K562 treated with DMSO at 1 percent for 48 hours (cell line): ENCODE data around the gene ANKRD37. TPM values are rescaled to one million over a fixed set of nuclear protein-coding genes. Genes with fewer than 3 reads are reported as not detected.

Experiments
- total RNA-seq: library from RNA; unstranded; fragments of 300-600 nt; gene quantifications from 2 replicates; pipeline ENCODE4 v1.2.3, GENCODE V29; 2022; ENCODE audit warnings: low replicate concordance; ENCODE audit errors: extremely low read depth

Gene ANKRD37
- not detected in 2 replicates for total RNA-seq

GRCh38 chr4:185396724-185397385 is at the start of gene ANKRD37:
TSS of gene ANKRD37 (plus strand) at chr4:185396841. CDS start at chr4:185396924, 83 bp downstream.

GRCh38 chr4:185395238-185395955 is 1.2 kb upstream of the ANKRD37 start, which contains the start of gene LRP2BP:
TSS of gene LRP2BP (minus strand) at chr4:185395924. CDS start at chr4:185378186, 17,738 bp downstream.

GRCh38 chr4:185425647-185426352 is 29.2 kb downstream of the ANKRD37 start, which contains the start of gene UFSP2:
TSS of gene UFSP2 (minus strand) at chr4:185425964. CDS start at chr4:185425868, 96 bp downstream.

Other genes with a start within 250 kb of the ANKRD37 start
- gene CFAP97, start 192.8 kb upstream of the ANKRD37 start, total RNA-seq = not detected in 2 replicates
- gene SNX25, start 187.2 kb upstream of the ANKRD37 start, total RNA-seq = not detected in 2 replicates
- gene LRP2BP, start 917 bp upstream of the ANKRD37 start, total RNA-seq = not detected in 2 replicates
- gene UFSP2, start 29.1 kb downstream of the ANKRD37 start, total RNA-seq = not detected in 2 replicates
- gene CCDC110, start 74.9 kb downstream of the ANKRD37 start, total RNA-seq = not detected in 2 replicates
- not detected in 2 replicates for gene PDLIM3, start 138.7 kb downstream of the ANKRD37 start, total RNA-seq